HepG2 (cell line): ENCODE results near the gene HDLBP. TPM values are rescaled to one million over a fixed set of nuclear protein-coding genes. Genes with fewer than 3 reads are reported as not detected.

Source experiments
- FOSL1 ChIP-seq: sonication (generic); formaldehyde crosslinking; IDR thresholded peaks from 2 replicates; pipeline ENCODE4 v1.9.0; 2021; ENCODE audit warnings: missing genetic modification reagents, borderline replicate concordance
- FOXA3 ChIP-seq: IDR thresholded peaks from 2 replicates; pipeline ENCODE4 v1.6.1; 2016; ENCODE audit warnings: missing genetic modification reagents, missing compliant biosample characterization
- GABPB1 ChIP-seq: IDR thresholded peaks from 2 replicates; pipeline ENCODE4 v1.6.1; 2016; ENCODE audit warnings: mild to moderate bottlenecking, missing genetic modification reagents, moderate library complexity, missing compliant biosample characterization
- HDAC6 ChIP-seq: fragments of 200-600 bp; sonication (generic); IDR thresholded peaks from 2 replicates; pipeline ENCODE4 v1.7.0; 2017; ENCODE audit warnings: mild to moderate bottlenecking, antibody characterized with exemption, low read length, low read depth
- POLR2G ChIP-seq: fragments of 200-400 bp; formaldehyde crosslinking; IDR thresholded peaks from 2 replicates; pipeline ENCODE4 v1.6.1; 2018; ENCODE audit warnings: mild to moderate bottlenecking, low read depth, low read length, moderate library complexity
- SAFB2 ChIP-seq: sonication (generic); formaldehyde crosslinking; IDR thresholded peaks from 2 replicates; pipeline ENCODE4 v1.5.1; 2020; ENCODE audit warnings: missing genetic modification reagents, low read depth, mild to moderate bottlenecking, borderline replicate concordance
- SNAPC2 ChIP-seq: sonication (generic); formaldehyde crosslinking; IDR thresholded peaks from 2 replicates; pipeline ENCODE4 v1.8.1; 2022; ENCODE audit warnings: mild to moderate bottlenecking, missing genetic modification reagents
- SOX13 ChIP-seq, 3 experiments: fragments of 450-650 bp in 1 of 3; sonication (generic) in 1 of 3; formaldehyde crosslinking in 1 of 3; IDR thresholded peaks in 2 of 3; conservative IDR thresholded peaks in 1 of 3; 2 replicates each; pipeline versions ENCODE4 v1.5.0 to v1.6.1; 2016 to 2020; ENCODE audit warnings: antibody characterized with exemption in 1 of 3, mild to moderate bottlenecking in 1 of 3, missing compliant biosample characterization in 1 of 3, missing genetic modification reagents in 1 of 3, moderate library complexity in 1 of 3
- SP1 ChIP-seq, 2 experiments: fragments of 450-650 bp in 1 of 2; sonication (generic) in 1 of 2; formaldehyde crosslinking in 1 of 2; IDR thresholded peaks; 2 replicates each; pipeline versions ENCODE4 v1.4.0 to v1.6.1; 2016 to 2020; ENCODE audit warnings: missing genetic modification reagents in 1 of 2
- ZNF354B ChIP-seq: sonication (generic); formaldehyde crosslinking; IDR thresholded peaks from 2 replicates; pipeline ENCODE4 v1.8.0; 2022; ENCODE audit warnings: mild to moderate bottlenecking, missing genetic modification reagents
- ZNF564 ChIP-seq: sonication (generic); formaldehyde crosslinking; IDR thresholded peaks from 2 replicates; pipeline ENCODE4 v1.8.1; 2023; ENCODE audit warnings: mild to moderate bottlenecking, missing genetic modification reagents
- ZNF619 ChIP-seq: sonication (generic); formaldehyde crosslinking; IDR thresholded peaks from 2 replicates; pipeline ENCODE4 v1.4.0; 2020; ENCODE audit warnings: mild to moderate bottlenecking, missing genetic modification reagents
- ZNF788 ChIP-seq: sonication (generic); formaldehyde crosslinking; IDR thresholded peaks from 2 replicates; pipeline ENCODE4 v1.5.0; 2020; ENCODE audit warnings: mild to moderate bottlenecking, missing genetic modification reagents, borderline replicate concordance
- ZSCAN25 ChIP-seq: sonication (generic); formaldehyde crosslinking; IDR thresholded peaks from 2 replicates; pipeline ENCODE4 v1.8.0; 2022; ENCODE audit warnings: mild to moderate bottlenecking, missing genetic modification reagents
- ZSCAN29 ChIP-seq: sonication (generic); formaldehyde crosslinking; conservative IDR thresholded peaks from 2 replicates; pipeline ENCODE4 v1.4.0; 2020; ENCODE audit warnings: mild to moderate bottlenecking, missing genetic modification reagents
- polyA plus RNA-seq, 8 experiments: library from polyadenylated mRNA; depleted of rRNA in 3 of 8; stranded (reverse) in 7 of 8; unstranded in 1 of 8; fragments of >200 nt; fragmentation: Illumina TruSeq in 4 of 8; extraction: Trizol in 4 of 8; gene quantifications; 2 replicates each; pipeline versions ENCODE4 v1.2.1 to v1.2.3, GENCODE V29; 2011 to 2016; ENCODE audit warnings: low read depth in 4 of 8, missing spikeins in 1 of 8, mixed read lengths in 1 of 8; ENCODE audit not compliant: insufficient read depth in 1 of 8
- total RNA-seq, 5 experiments: library from RNA; depleted of rRNA; stranded (reverse); fragments of >200 nt; fragmentation: Illumina TruSeq; extraction: Trizol; gene quantifications; 2 replicates each; pipeline ENCODE4 v1.2.3, GENCODE V29; 2016; ENCODE audit warnings: low read depth in 1 of 5
- TF ChIP-seq, protein P1 (sequence below): sonication (generic); formaldehyde crosslinking; IDR thresholded peaks from 2 replicates; pipeline ENCODE4 v1.9.0; 2022; ENCODE audit warnings: low read depth, missing genetic modification reagents
- TF ChIP-seq, protein P2 (sequence below): sonication (generic); formaldehyde crosslinking; IDR thresholded peaks from 2 replicates; pipeline ENCODE4 v1.8.0; 2022; ENCODE audit warnings: mild to moderate bottlenecking, missing genetic modification reagents; ENCODE audit not compliant: insufficient replicate concordance
- TF ChIP-seq, protein P3 (sequence below): sonication (generic); formaldehyde crosslinking; IDR thresholded peaks from 2 replicates; pipeline ENCODE4 v1.8.1; 2023; ENCODE audit warnings: missing genetic modification reagents, inconsistent platforms, borderline replicate concordance
- TF ChIP-seq, protein P4 (sequence below): sonication (generic); formaldehyde crosslinking; IDR thresholded peaks from 2 replicates; pipeline ENCODE4 v1.4.0; 2020; ENCODE audit warnings: mild to moderate bottlenecking, missing genetic modification reagents
- TF ChIP-seq, protein P5 (sequence below): sonication (generic); formaldehyde crosslinking; IDR thresholded peaks from 2 replicates; pipeline ENCODE4 v1.5.1; 2020; ENCODE audit warnings: mild to moderate bottlenecking, missing genetic modification reagents, borderline replicate concordance

Gene HDLBP
- total and polyA plus RNA-seq, 2 of the 13 experiments (the other 11 are each of a cell fraction or from before 2014, with no cell fraction given), result 464 to 707 TPM

DNA sequence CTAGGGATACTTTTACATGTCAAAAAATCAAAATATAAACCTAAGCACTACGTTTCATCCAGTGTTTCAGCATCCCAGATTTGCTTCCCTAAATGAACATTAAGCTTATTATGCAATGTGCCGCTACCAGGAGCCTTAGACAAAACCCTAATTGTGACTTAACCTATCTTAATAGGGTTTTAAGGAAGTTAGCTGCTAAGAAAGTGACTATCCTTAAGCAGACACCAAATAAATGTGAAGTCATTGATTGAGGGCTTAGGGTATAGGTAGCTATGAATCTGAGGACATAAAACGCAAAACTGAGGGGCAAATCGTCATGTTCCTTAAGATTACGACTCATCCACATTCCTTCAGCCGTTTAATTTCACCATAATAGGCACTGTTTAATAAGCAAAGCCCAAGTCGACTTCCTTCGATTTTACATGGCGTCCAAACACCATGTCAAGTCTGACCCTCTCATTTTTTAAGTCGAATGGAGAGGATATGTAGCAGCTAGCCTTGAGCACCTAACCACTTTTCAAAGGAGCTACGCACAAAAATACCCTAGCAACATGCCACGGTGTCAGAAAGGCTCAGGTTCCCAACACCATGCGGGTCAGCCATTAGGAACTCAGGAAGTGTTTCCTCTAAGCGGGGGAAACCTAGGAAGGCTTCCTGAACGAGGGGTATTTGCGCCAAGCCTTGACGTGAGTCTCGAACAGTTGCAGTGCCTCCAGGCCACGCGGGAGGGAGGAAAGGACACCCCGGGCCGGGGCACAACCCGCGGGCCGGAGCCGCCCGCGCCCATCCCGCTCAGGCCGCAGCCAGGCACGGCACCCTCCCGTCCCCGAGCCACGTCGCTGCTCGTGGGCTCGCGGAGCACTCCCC lies 1.0 kb downstream of the HDLBP start (continued):
- TF ChIP-seq, protein P1, sequence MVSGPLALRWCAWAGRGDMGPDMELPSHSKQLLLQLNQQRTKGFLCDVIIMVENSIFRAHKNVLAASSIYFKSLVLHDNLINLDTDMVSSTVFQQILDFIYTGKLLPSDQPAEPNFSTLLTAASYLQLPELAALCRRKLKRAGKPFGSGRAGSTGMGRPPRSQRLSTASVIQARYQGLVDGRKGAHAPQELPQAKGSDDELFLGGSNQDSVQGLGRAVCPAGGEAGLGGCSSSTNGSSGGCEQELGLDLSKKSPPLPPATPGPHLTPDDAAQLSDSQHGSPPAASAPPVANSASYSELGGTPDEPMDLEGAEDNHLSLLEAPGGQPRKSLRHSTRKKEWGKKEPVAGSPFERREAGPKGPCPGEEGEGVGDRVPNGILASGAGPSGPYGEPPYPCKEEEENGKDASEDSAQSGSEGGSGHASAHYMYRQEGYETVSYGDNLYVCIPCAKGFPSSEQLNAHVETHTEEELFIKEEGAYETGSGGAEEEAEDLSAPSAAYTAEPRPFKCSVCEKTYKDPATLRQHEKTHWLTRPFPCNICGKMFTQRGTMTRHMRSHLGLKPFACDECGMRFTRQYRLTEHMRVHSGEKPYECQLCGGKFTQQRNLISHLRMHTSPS (CRISPR knock-in tag), result no peak
- TF ChIP-seq SP1 (IDR thresholded peaks at IDR 0.05) (no peak), SP1 (CRISPR knock-in tag; IDR thresholded peaks at IDR 0.05) (no peak), SNAPC2 (no peak), ZNF354B (CRISPR knock-in tag) (no peak), ZNF788 (CRISPR knock-in tag) (no peak), GABPB1 (no peak), SOX13 (IDR thresholded peaks at IDR 0.05) (no peak), SOX13 (CRISPR knock-in tag; conservative IDR thresholded peaks at IDR 0.05 in 1 of 2, IDR thresholded peaks at IDR 0.05 in 1 of 2) (0 out of 4 replicates have a peak, but pooled peaks of 1 of the 2 experiments have one; percentile 84), HDAC6 (no peak), FOSL1 (CRISPR knock-in tag) (no peak), POLR2G (no peak), ZNF619 (CRISPR knock-in tag) (no peak), FOXA3 (CRISPR knock-in tag) (no peak), ZNF564 (CRISPR knock-in tag) (no peak), SAFB2 (CRISPR knock-in tag) (no peak), ZSCAN25 (CRISPR knock-in tag) (no peak), ZSCAN29 (CRISPR knock-in tag) (no peak)
- TF ChIP-seq, protein P2, sequence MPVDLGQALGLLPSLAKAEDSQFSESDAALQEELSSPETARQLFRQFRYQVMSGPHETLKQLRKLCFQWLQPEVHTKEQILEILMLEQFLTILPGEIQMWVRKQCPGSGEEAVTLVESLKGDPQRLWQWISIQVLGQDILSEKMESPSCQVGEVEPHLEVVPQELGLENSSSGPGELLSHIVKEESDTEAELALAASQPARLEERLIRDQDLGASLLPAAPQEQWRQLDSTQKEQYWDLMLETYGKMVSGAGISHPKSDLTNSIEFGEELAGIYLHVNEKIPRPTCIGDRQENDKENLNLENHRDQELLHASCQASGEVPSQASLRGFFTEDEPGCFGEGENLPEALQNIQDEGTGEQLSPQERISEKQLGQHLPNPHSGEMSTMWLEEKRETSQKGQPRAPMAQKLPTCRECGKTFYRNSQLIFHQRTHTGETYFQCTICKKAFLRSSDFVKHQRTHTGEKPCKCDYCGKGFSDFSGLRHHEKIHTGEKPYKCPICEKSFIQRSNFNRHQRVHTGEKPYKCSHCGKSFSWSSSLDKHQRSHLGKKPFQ (CRISPR knock-in tag), result peak; percentile 63
- TF ChIP-seq, protein P3, sequence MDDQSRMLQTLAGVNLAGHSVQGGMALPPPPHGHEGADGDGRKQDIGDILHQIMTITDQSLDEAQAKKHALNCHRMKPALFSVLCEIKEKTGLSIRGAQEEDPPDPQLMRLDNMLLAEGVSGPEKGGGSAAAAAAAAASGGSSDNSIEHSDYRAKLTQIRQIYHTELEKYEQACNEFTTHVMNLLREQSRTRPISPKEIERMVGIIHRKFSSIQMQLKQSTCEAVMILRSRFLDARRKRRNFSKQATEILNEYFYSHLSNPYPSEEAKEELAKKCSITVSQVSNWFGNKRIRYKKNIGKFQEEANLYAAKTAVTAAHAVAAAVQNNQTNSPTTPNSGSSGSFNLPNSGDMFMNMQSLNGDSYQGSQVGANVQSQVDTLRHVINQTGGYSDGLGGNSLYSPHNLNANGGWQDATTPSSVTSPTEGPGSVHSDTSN (CRISPR knock-in tag), result peak; percentile 66; the same call in 1 of the 2 replicates
- TF ChIP-seq, protein P4, sequence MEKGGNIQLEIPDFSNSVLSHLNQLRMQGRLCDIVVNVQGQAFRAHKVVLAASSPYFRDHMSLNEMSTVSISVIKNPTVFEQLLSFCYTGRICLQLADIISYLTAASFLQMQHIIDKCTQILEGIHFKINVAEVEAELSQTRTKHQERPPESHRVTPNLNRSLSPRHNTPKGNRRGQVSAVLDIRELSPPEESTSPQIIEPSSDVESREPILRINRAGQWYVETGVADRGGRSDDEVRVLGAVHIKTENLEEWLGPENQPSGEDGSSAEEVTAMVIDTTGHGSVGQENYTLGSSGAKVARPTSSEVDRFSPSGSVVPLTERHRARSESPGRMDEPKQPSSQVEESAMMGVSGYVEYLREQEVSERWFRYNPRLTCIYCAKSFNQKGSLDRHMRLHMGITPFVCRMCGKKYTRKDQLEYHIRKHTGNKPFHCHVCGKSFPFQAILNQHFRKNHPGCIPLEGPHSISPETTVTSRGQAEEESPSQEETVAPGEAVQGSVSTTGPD (CRISPR knock-in tag), result no peak
- TF ChIP-seq, protein P5, sequence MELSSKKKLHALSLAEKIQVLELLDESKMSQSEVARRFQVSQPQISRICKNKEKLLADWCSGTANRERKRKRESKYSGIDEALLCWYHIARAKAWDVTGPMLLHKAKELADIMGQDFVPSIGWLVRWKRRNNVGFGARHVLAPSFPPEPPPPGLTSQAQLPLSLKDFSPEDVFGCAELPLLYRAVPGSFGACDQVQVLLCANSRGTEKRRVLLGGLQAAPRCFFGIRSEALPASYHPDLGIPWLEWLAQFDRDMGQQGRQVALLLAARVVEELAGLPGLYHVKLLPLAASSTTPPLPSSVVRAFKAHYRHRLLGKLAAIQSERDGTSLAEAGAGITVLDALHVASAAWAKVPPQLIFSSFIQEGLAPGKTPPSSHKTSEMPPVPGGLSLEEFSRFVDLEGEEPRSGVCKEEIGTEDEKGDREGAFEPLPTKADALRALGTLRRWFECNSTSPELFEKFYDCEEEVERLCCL (CRISPR knock-in tag), result no peak
